ENCODE data around the gene GRM7. TPM values are rescaled to one million over a fixed set of nuclear protein-coding genes. Genes with fewer than 3 reads are reported as not detected.
"Not testable (repeated sequence)": the region's sequence is repeated elsewhere in the genome, so short reads cannot be mapped to it uniquely, and the experiment has no call there.

The GRM7 gene
- total RNA-seq: 1 to 10 TPM; 1.1 to 1.3 TPM
- long read RNA-seq, donor 1, partial matches to known transcripts: 0 of 1 reads
- long read RNA-seq, donor 1, other reads (novel, unspliced or antisense): 1 of 1 reads
- long read RNA-seq, donor 2, partial matches to known transcripts: 0 of 1 reads
- long read RNA-seq, donor 2, other reads (novel, unspliced or antisense): 1 of 1 reads

DNA sequence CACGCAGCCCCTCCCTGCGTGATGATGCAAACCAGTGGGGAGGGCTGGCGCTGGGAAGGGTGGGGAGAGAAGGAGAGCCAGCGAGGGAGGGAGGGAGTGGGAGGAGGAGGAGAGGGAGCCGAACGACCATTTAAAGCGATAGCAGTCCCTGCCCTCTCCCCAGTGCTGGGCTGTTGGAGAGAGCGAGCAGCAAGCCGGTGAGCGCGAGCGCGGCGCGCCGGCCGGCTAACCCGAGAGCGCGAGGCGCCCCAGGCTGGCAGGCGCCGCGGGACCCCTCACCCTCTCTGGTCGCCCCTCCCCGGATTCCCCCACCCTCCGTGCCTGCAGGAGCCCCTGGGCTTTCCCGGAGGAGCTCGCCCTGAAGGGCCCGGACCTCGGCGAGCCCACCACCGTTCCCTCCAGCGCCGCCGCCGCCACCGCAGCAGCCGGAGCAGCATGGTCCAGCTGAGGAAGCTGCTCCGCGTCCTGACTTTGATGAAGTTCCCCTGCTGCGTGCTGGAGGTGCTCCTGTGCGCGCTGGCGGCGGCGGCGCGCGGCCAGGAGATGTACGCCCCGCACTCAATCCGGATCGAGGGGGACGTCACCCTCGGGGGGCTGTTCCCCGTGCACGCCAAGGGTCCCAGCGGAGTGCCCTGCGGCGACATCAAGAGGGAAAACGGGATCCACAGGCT lies at the start of gene GRM7:
TSS of gene GRM7 (plus strand) at position 162 of the 671 bp plus-strand sequence.
- peak; percentile 85 for DNase-seq (ENCODE audit: low spot score)
- intact Hi-C loops (cut with DNase I): no loop called here

DNA sequence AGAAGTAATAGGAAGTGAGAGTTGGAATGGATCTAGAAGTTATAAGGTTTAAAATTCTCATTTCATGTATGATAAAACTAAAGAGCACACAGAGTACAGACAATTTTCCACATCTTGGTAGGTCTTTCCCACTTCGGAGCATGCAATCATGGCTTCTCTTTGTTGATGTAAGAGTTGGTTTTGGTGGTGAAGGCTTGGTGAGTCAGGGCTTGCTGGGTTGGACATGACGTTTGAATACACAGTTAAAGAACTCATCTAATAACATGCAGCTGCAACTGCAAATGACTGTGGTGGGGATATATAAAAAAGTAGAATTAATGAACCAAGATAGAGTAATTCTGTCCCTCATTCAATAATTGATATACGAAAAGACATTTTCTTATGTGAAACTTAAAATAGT lies 39.5 kb upstream of the GRM7 start:
- intact Hi-C loops (cut with DNase I): no loop called here
- no peak for DNase-seq (ENCODE audit: low spot score)

DNA sequence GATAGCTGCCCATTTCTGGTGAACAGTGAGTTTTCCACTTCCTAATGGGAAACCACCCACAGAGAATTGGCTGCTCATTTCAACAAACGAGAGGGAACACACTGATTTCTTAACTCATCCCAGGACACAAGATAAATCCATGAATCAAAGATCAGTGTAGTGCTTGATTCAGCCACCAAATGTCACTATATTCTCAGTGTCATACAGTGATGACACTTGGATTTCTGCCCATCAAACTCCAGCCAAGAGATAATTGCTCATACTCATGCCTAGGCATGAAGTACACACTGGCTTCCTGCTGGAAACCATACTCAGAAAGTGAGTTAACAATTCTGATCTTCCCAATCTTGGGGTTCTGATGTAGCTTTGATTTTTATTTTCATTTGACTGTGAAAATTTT lies 35.4 kb upstream of the GRM7 start:
- intact Hi-C loops (cut with DNase I): no loop called here

DNA sequence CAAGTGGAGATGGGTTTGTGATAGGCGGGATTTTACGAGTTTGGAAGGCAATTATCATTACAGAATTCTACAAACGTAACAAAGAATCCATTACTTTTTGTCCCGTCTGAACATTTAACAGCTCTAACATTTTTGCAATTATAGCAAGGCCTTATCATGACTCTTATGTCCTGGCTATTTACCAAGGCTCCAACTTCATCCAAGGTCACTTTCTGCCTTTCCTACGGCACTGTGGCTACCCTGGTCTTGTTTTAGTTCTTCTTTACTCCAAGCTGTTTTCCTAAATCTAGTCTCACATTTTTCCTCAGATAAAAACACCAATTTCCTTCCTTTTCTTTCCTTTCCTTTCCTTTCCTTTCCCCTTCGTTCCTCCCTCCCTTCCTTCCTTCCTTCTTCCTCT lies 33.5 kb upstream of the GRM7 start:
- intact Hi-C loops (cut with DNase I): no loop called here
- DNase-seq (ENCODE audit: low spot score): no peak

More for the DNA sequence above, 35.4 kb upstream of the GRM7 start:
- DNase-seq (ENCODE audit: low spot score): no peak

DNA sequence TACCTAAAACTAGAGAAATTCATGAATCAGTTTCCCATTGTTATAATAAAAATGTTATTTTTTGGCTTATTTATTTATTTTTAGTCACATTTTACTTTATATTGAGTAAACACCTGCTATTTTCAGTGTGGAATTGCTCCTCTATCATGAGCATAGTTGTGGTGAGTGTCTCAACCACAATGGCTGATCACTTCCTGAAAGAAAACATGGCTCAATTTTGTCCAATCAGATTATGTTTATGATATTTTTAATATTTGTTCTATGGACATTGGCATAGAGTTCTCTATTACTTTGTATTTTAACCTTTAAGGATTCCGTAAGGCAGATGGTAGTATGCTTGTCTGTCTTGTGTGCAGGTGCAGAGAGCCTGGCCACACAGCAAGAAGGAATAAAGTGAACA lies 16.2 kb upstream of the GRM7 start:
- intact Hi-C loops (cut with DNase I): no loop called here
- no peak for DNase-seq (ENCODE audit: low spot score)

DNA sequence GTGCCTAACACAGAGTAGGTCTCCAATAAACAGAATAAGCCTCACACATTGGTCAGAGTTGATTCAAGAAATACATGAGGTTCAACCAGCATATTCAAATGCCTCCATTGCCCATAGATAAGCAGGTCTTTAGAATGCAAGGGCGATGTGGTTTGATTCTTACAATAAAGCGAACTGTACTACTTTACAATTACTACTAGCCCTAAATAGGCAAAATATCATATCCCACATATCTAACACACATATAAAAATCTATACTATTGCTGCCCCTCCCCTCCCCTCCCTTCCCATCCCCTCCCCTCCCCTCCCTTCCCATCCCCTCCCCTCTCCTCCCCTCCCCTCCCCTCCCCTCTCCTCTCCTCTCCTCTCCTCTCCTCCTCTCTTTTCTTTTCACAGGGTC lies 6.7 kb upstream of the GRM7 start:
- intact Hi-C loops (cut with DNase I): no loop called here
- DNase-seq (ENCODE audit: low spot score): no peak

DNA sequence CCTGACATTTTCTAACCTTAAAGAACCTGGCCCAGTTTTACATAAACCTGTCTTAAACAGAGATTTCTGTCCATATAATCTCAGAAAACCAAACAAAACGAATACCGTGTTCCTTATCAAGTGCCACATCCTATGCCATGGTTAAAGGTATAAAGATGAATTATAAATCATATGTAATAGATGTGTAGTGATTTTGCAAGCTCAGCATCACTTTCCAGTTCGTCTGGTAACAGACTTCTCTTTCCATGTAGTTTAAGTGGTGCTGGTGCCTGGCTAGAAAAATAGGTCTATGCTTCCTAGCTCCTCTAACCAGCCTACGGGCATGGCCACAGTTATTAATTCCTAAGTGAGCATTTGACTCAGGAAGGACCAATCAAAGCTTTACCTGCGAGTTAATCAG lies 3.4 kb upstream of the GRM7 start:
- intact Hi-C loops (cut with DNase I): no loop called here
- no peak for DNase-seq (ENCODE audit: low spot score)

DNA sequence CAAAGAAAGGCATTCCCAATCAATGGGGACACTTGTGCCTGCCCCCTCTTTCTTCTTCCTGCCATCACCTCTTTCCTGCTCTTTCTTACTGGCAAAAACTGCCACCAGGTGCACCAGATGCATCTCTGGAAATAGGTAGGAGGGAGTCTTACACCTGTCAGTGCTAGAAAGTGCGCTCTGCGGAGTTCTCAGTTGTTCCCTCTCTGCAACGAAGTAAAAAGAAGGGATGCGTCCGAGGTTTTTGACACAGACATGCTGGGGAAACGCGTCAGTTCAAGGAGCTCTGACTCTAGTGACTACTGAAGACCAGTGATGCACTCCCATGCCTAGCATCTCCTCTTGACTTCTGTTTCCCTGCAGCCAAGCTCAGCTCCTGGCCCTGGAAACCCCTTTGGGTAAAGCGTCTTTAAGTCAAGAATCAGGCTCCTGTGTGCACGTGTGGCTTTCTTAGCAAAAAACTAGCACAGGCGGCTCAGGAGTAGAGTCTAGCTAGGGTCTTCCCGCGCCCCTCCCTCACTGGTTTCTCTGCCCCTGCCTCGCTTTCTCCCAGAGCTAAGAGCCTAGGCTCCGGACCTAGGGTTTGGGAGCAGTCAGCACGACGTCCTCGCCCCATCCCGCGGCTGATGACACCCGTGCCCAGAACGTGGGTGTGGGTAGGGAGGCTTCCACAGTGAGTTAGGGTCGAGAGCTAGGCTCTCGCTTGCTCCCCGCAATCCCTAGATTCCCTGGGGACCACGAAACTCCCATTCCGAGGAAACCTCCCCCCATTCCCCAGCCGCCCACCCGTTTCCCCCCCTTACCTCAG lies 564 bp upstream of the GRM7 start:
- intact Hi-C loops (cut with DNase I): no loop called here
- DNase-seq (ENCODE audit: low spot score): no peak

DNA sequence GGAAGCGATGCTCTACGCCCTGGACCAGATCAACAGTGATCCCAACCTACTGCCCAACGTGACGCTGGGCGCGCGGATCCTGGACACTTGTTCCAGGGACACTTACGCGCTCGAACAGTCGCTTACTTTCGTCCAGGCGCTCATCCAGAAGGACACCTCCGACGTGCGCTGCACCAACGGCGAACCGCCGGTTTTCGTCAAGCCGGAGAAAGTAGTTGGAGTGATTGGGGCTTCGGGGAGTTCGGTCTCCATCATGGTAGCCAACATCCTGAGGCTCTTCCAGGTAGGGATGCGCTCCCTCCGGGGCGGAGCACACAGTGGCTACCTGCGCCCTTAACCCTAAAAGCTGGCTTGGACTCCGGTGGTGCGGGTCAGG lies 698 bp downstream of the GRM7 start:
- no peak for DNase-seq (ENCODE audit: low spot score)
- intact Hi-C loops (cut with DNase I): no loop called here

DNA sequence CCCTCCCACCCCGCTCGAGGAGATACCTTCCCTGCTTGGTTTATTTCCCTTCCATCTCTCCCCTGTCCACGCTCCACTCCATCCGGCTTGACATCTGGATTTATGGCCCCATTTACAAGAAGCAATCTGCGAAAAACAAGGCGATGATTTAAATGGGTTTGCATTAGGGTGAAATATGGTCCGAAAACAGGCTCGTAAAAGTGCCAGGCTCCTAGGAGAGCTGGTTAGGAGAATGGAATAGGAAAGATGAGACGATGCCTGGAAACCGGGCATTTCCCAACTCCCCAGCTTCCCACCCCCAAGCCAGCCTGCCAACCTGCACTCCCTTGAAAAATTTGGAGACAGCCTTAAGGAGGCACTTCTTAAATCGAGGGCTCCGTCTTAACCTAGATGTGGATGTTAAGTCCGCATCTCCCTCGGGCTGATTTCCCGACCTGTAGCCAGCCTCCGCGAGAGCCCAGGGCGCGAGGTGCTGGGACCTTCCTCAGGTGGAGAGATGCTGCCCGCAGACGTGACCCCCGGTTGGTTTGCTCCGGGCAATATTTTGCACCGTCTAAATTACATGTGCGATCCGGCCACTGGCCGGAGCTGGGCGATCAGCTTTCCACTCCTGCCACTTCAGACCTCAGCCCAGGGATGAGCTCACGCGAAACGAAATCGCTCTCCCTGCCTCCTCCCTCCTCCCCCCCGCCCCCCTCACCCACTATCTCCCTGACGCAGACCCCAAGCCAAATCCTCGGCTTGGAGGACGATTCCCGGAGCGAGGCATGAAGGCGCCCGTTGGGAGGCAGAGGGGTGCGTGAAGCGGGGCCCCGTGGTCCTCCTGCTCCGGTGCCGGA lies 1.3 kb downstream of the GRM7 start:
- intact Hi-C loops (cut with DNase I): no loop called here
- no peak for DNase-seq (ENCODE audit: low spot score)

DNA sequence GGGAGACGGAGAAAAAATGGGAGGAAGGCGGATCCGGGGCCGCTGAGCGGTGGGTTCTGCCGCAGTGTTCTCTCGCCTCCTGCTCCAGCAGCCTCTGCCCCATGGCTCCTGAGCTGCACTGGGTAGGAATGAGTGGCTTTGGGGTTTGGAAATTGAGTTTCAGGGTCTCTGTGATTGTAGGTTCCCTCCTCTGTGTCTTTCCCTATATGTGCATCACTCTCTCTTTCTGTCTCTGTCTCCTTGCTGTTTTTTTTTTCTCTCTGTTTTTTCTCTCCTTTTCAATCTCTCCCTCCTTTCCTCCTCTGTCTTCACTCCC lies 1.9 kb downstream of the GRM7 start:
- DNase-seq (ENCODE audit: low spot score): no peak
- intact Hi-C loops (cut with DNase I): no loop called here

DNA sequence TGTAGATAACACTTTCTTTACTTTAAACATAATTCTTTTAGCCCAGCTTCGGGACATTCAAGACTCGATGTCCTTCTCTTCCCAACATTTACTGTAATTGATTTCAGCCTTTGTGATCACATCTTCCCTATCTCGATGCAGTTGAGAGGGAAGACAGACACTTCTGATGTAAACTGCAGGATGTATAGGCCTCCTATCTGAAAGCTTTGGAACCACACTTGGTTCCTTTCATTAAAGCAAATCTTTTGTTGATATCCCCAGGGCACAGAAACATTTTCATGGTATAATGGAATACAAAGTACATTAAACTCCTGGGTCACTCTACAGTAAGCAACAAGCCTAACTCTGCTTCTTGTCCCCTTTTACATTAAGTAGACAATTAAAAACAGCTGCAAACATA lies 6.4 kb downstream of the GRM7 start:
- intact Hi-C loops (cut with DNase I): no loop called here
- DNase-seq (ENCODE audit: low spot score): no peak

DNA sequence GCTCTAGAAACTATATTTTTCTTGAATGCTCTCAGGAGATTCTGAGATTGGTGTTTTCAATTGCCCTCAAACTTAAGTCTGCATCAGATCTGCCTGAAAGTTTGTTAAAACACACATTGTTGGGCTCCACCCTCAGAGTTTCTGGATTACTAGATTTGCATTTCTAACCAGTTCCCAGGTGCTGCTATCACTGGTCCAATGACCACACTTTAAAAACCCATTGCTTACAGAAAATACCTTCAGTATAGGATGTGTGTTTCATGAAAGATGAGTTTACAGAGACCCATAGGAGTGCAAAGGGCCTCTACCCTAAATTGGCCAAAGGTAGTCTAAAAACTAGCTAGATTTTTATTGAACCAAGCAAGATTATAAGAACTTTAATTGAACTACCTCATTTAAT lies 17.8 kb downstream of the GRM7 start:
- intact Hi-C loops (cut with DNase I): no loop called here
- DNase-seq (ENCODE audit: low spot score): no peak

DNA sequence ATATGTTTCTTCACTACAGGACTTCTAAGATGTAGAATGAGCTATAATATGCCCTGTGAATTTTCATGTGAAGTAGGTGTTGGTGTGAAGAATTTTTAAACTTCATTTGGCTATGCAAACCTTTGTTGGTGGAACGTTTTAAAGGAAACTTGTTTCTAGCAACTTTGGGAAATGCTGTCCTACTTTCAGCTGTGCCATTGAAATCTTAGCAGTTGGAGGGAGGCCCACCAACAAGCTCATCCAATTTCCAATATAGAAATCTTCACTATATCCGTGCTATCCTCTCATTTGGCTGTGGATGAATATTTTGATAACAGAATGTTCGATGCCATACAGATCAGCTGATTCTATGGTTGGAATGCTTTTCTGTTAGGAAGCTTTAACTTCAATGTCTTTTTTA lies 51.3 kb downstream of the GRM7 start:
- no peak for DNase-seq (ENCODE audit: low spot score)
- intact Hi-C loops (cut with DNase I): no loop called here

DNA sequence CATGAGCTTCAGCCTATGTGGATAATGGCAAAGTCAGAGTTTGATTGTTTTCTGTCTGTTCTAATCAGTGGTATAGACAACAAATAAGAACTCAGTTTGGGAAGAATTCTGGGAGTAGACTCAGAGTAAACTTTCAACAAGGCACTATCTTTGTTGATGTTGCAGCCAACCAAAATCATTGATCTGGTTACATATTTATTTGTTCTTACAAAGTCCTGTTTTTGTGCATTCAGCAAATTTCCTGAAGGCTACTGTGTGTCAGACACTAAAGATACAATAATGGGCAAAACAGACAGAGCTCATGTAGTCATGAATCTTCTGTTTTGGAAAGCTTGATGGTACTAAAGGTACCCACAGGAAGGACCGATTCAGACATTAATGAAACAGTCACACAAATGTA lies 55.0 kb downstream of the GRM7 start:
- no peak for DNase-seq (ENCODE audit: low spot score)
- intact Hi-C loops (cut with DNase I): no loop called here

DNA sequence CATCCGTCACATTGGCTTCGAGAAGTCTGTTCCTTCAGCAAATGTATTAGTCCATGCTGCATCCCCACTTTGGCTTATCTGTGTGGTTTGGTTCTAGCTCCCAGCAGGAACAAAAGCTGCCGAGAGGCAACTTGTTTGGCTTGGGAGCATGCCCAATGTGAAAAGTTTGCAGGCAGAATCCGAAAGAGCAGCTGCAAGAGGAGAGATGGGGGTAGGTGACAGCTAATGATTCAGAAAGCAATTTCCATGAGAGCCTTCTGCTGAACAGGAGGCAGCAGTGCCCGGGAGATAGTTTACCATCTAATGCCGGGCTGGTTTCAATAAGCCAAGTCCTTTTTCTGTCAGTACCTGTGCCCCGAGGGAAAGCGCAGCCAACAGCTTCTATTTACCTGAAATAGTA lies 60.2 kb downstream of the GRM7 start:
- intact Hi-C loops (cut with DNase I): no loop called here
- DNase-seq (ENCODE audit: low spot score): no peak

DNA sequence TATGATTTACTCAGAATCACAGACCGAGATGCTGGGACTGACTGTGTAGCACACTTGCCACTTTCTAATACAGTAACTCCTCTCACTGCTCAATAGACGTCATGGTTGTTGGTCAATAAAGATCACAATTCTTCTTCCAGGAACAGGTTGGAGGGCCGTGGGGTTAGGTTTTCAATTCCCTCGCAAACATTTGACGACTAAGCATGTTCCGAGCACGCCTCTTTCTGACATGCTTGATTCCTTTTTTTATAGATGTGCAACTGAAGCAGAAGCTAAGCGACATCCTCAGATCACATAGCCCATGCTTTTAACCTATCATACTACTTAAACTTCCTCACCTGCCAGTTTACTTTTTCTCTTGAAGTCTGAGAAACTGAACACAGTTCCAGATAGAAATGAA lies 61.0 kb downstream of the GRM7 start:
- no peak for DNase-seq (ENCODE audit: low spot score)
- intact Hi-C loops (cut with DNase I): no loop called here

DNA sequence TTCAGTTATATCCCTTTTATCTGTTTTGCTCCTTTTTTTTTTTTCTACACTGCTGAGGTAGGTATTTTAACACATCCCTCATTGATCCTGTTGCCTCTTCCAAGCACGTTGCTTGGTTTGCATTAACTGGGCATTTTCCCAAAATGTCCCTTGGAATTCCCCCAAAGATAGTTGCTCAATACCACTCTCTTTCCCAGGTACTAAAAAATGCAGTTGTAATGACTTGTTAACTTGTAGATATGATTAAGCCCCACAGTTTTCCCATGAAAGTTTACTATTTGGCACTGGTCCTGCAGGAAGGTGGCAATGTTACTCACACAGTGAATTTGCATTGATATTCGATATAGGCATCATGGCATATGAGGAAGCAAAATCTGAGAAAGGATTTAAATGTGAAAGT lies 67.1 kb downstream of the GRM7 start:
- DNase-seq (ENCODE audit: low spot score): no peak
- intact Hi-C loops (cut with DNase I): no loop called here

DNA sequence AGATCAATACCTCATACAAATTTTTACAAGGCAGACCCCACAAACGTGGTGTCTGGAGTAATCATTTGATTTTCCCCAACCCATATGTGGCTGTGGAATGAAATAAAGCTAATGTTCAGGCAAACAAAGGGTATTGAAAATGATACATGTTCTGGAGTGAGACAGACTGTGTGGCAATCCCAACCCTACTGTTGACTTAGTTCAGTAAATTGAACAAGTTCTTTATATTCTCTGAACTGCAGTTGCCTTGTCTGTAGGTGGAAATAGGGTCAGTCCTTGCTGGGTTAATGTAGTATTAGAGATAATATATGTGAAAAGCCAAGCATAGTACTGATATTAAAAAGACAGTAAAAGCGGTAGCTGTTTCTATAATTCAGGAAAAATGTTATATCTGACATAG lies 69.0 kb downstream of the GRM7 start:
- DNase-seq (ENCODE audit: low spot score): no peak
- intact Hi-C loops (cut with DNase I): no loop called here

DNA sequence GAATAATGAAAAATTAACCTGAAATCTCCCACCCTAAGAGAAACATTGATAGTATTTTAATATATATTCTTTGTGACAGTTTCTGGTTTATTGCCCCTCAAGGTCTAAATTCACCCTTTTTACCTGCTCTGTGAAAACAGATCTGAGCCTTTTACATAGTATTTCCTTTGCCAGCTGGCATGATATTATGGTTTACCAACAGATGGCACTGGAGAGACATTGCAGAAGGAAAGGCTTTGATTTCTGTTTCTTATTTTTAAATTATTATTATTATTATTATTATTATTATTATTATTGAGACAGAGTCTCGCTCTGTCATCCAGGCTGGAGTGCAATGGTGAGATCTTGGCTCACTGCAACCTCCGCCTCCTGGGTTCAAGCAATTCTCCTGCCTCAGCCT lies 74.5 kb downstream of the GRM7 start:
- intact Hi-C loops (cut with DNase I); DNase-seq (ENCODE audit: low spot score): not testable (repeated sequence)

All from posterior vena cava (tissue), 2 donors.